ENCODE measurements around the gene CDC42BPA.

Gene CDC42BPA

GRCh38 chr1:226981838-226982237, 336.5 kb downstream of the CDC42BPA start:
- no peak for DNase-seq

GRCh38 chr1:226981386-226981817, 336.9 kb downstream of the CDC42BPA start:
- DNase-seq, result no peak

GRCh38 chr1:226980565-226981385, 337.5 kb downstream of the CDC42BPA start:
- no peak for DNase-seq

- no peak for DNase-seq
Measured at GRCh38 chr1:226980122-226980560, 338.2 kb downstream of the CDC42BPA start.

- DNase-seq, result peak in 10 of 51 donors; percentile 18 to 54 (median 34)
Measured at GRCh38 chr1:226979517-226980121, 338.7 kb downstream of the CDC42BPA start.

GRCh38 chr1:226979115-226979516, 339.2 kb downstream of the CDC42BPA start:
- no peak for DNase-seq

GRCh38 chr1:226978432-226979114, 339.7 kb downstream of the CDC42BPA start:
- no peak for DNase-seq

- DNase-seq, result no peak
Measured at GRCh38 chr1:226977643-226978431, 340.5 kb downstream of the CDC42BPA start.

GRCh38 chr1:226976978-226977642, 341.2 kb downstream of the CDC42BPA start:
- no peak for DNase-seq

GRCh38 chr1:226976276-226976977, 341.9 kb downstream of the CDC42BPA start:
- DNase-seq, result no peak

GRCh38 chr1:226975259-226976250, 342.7 kb downstream of the CDC42BPA start:
- DNase-seq, result peak in 35 of 51 donors; percentile 23 to 83 (median 61)

- DNase-seq, result peak in 1 of 51 donors; percentile 26
Measured at GRCh38 chr1:226974544-226975258, 343.6 kb downstream of the CDC42BPA start.

GRCh38 chr1:226973898-226974543, 344.3 kb downstream of the CDC42BPA start:
- DNase-seq, result no peak

GRCh38 chr1:226973371-226973897, 344.9 kb downstream of the CDC42BPA start:
- no peak for DNase-seq

GRCh38 chr1:226972931-226973330, 345.4 kb downstream of the CDC42BPA start:
- DNase-seq, result no peak

- no peak for DNase-seq
Measured at GRCh38 chr1:226971765-226972164, 346.5 kb downstream of the CDC42BPA start.

- peak in 1 of 51 donors; percentile 53 for DNase-seq
Measured at GRCh38 chr1:226967665-226968064, 350.6 kb downstream of the CDC42BPA start.
